Measurements from ENCODE around the gene BTBD9.
A peak's percentile ranks its signal among the peaks of the same experiment; 100 is the strongest.

The BTBD9 gene

GRCh38 chr6:38505826-38506225 is 133.9 kb downstream of the BTBD9 start:
- Histone ChIP-seq H3K23ac (ENCODE audit: low read length) (no peak overlapping the region), H3K56ac (ENCODE audit: low read length) (no peak overlapping the region), H3K4me1 (ENCODE audit: control insufficient read depth, low read depth, low read length) (peaks cover 12% of the 10 kb centered on the region), H3K27me3 (ENCODE audit: insufficient read depth, low read length, poor library complexity) (no peaks in the 10 kb centered on the region), H4K8ac (ENCODE audit: low read depth, low read length) (no peak overlapping the region), H3K36me3 (ENCODE audit: control insufficient read depth, insufficient read depth, low read length) (no peaks in the 10 kb centered on the region), H3K4me3 (ENCODE audit: low read length) (no peak overlapping the region), H3K79me2 (ENCODE audit: control insufficient read depth, insufficient read depth, low read length) (no peaks in the 10 kb centered on the region), H3K4ac (ENCODE audit: low read depth, low read length) (no peak overlapping the region), H4K5ac (ENCODE audit: low read length) (no peak overlapping the region), H3K27ac (ENCODE audit: low read depth, low read length) (no peak overlapping the region), H3K18ac (ENCODE audit: low read length) (no peak overlapping the region), H2AK5ac (ENCODE audit: low read length) (no peak overlapping the region), H2BK15ac (replicated peaks; ENCODE audit: low read depth) (no peak overlapping the region), H3K4me2 (ENCODE audit: low read length) (no peak overlapping the region), H2BK5ac (ENCODE audit: low read length) (no peak overlapping the region), H3K79me1 (ENCODE audit: low read length) (no peaks in the 10 kb centered on the region), H2BK120ac (ENCODE audit: low read depth, low read length) (no peak overlapping the region), H3K9ac (ENCODE audit: low read length) (no peak overlapping the region)
- DNase-seq, result no peak
- WGBS (ENCODE audit: extremely low coverage, insufficient coverage, low lambda C conversion rate), result no CpG with 5 or more reads among the region's 5 CpGs

DNA sequence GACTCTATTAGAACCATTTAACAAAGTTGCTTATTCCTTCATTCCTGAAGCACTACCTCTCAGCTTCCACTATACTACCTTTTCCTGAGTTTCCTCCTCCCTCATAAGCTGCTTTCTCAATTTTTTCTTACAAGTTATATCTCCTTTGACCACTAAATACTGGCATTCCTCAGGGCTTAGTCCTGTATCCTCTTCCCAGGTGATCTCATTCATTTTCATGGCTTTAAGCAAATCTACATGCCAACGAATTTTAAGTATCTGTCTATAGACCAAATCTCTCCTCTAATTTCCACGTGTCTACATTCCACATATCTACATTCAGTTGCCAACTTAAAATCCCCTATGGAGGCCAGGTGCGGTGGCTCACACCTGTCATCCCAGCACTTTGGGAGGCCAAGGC is 134.7 kb downstream of the BTBD9 start:
- no peak overlapping the region for H2AK5ac ChIP-seq (ENCODE audit: low read length)
- H3K4ac ChIP-seq (ENCODE audit: low read depth, low read length), result no peak overlapping the region
- H3K4me3 ChIP-seq (ENCODE audit: low read length), result no peak overlapping the region
- peaks cover 10% of the 10 kb centered on the region for H3K4me1 ChIP-seq (ENCODE audit: control insufficient read depth, low read depth, low read length)
- no peak overlapping the region for H2BK120ac ChIP-seq (ENCODE audit: low read depth, low read length)
- H3K23ac ChIP-seq (ENCODE audit: low read length), result no peak overlapping the region
- no peak overlapping the region for H3K18ac ChIP-seq (ENCODE audit: low read length)
- H2BK15ac ChIP-seq (replicated peaks; ENCODE audit: low read depth), result no peak overlapping the region
- no peak for DNase-seq
- no peaks in the 10 kb centered on the region for H3K27me3 ChIP-seq (ENCODE audit: insufficient read depth, low read length, poor library complexity)
- no CpG with 5 or more reads among the region's 3 CpGs for WGBS (ENCODE audit: extremely low coverage, insufficient coverage, low lambda C conversion rate)
- no peaks in the 10 kb centered on the region for H3K79me2 ChIP-seq (ENCODE audit: control insufficient read depth, insufficient read depth, low read length)
- no peak overlapping the region for H4K5ac ChIP-seq (ENCODE audit: low read length)
- H4K8ac ChIP-seq (ENCODE audit: low read depth, low read length), result no peak overlapping the region
- H3K27ac ChIP-seq (ENCODE audit: low read depth, low read length), result no peak overlapping the region
- no peaks in the 10 kb centered on the region for H3K79me1 ChIP-seq (ENCODE audit: low read length)
- H2BK5ac ChIP-seq (ENCODE audit: low read length), result no peak overlapping the region
- H3K9ac ChIP-seq (ENCODE audit: low read length), result no peak overlapping the region
- no peak overlapping the region for H3K4me2 ChIP-seq (ENCODE audit: low read length)
- H3K36me3 ChIP-seq (ENCODE audit: control insufficient read depth, insufficient read depth, low read length), result no peaks in the 10 kb centered on the region
- no peak overlapping the region for H3K56ac ChIP-seq (ENCODE audit: low read length)

- no peak overlapping the region for H3K9ac ChIP-seq (ENCODE audit: low read length)
- H3K79me2 ChIP-seq (ENCODE audit: control insufficient read depth, insufficient read depth, low read length), result no peaks in the 10 kb centered on the region
- no peak overlapping the region for H2BK120ac ChIP-seq (ENCODE audit: low read depth, low read length)
- H3K4me3 ChIP-seq (ENCODE audit: low read length), result no peak overlapping the region
- H3K4me1 ChIP-seq (ENCODE audit: control insufficient read depth, low read depth, low read length), result peaks cover 8% of the 10 kb centered on the region
- H3K79me1 ChIP-seq (ENCODE audit: low read length), result no peaks in the 10 kb centered on the region
- H2BK15ac ChIP-seq (replicated peaks; ENCODE audit: low read depth), result no peak overlapping the region
- H3K56ac ChIP-seq (ENCODE audit: low read length), result no peak overlapping the region
- no peak overlapping the region for H3K23ac ChIP-seq (ENCODE audit: low read length)
- no peaks in the 10 kb centered on the region for H3K36me3 ChIP-seq (ENCODE audit: control insufficient read depth, insufficient read depth, low read length)
- no peaks in the 10 kb centered on the region for H3K27me3 ChIP-seq (ENCODE audit: insufficient read depth, low read length, poor library complexity)
- H2AK5ac ChIP-seq (ENCODE audit: low read length), result no peak overlapping the region
- no peak overlapping the region for H4K5ac ChIP-seq (ENCODE audit: low read length)
- no peak overlapping the region for H2BK5ac ChIP-seq (ENCODE audit: low read length)
- WGBS (ENCODE audit: extremely low coverage, insufficient coverage, low lambda C conversion rate), result no CpG with 5 or more reads among the region's 6 CpGs
- no peak overlapping the region for H4K8ac ChIP-seq (ENCODE audit: low read depth, low read length)
- DNase-seq, result no peak
- no peak overlapping the region for H3K18ac ChIP-seq (ENCODE audit: low read length)
- no peak overlapping the region for H3K27ac ChIP-seq (ENCODE audit: low read depth, low read length)
- no peak overlapping the region for H3K4ac ChIP-seq (ENCODE audit: low read depth, low read length)
- H3K4me2 ChIP-seq (ENCODE audit: low read length), result no peak overlapping the region
These were observed 135.6 kb downstream of the BTBD9 start for GRCh38 chr6:38503960-38504682.

GRCh38 chr6:38503032-38503773 is 136.5 kb downstream of the BTBD9 start:
- Histone ChIP-seq H3K27me3 (ENCODE audit: insufficient read depth, low read length, poor library complexity) (no peaks in the 10 kb centered on the region), H3K9ac (ENCODE audit: low read length) (no peak overlapping the region), H3K79me2 (ENCODE audit: control insufficient read depth, insufficient read depth, low read length) (no peaks in the 10 kb centered on the region), H3K4me1 (ENCODE audit: control insufficient read depth, low read depth, low read length) (peaks cover 6% of the 10 kb centered on the region), H2BK120ac (ENCODE audit: low read depth, low read length) (no peak overlapping the region), H4K8ac (ENCODE audit: low read depth, low read length) (no peak overlapping the region), H4K5ac (ENCODE audit: low read length) (no peak overlapping the region), H3K36me3 (ENCODE audit: control insufficient read depth, insufficient read depth, low read length) (no peaks in the 10 kb centered on the region), H3K79me1 (ENCODE audit: low read length) (no peaks in the 10 kb centered on the region), H3K56ac (ENCODE audit: low read length) (peak overlapping the region; percentile 8), H3K4ac (ENCODE audit: low read depth, low read length) (no peak overlapping the region), H2BK15ac (replicated peaks; ENCODE audit: low read depth) (no peak overlapping the region), H2BK5ac (ENCODE audit: low read length) (no peak overlapping the region), H3K4me3 (ENCODE audit: low read length) (no peak overlapping the region), H3K4me2 (ENCODE audit: low read length) (no peak overlapping the region), H2AK5ac (ENCODE audit: low read length) (no peak overlapping the region), H3K23ac (ENCODE audit: low read length) (no peak overlapping the region), H3K27ac (ENCODE audit: low read depth, low read length) (no peak overlapping the region), H3K18ac (ENCODE audit: low read length) (no peak overlapping the region)
- peak; percentile 64 for DNase-seq
- 100% methylated on average over 1 of the region's 5 CpGs for WGBS (ENCODE audit: extremely low coverage, insufficient coverage, low lambda C conversion rate)

GRCh38 chr6:38502423-38502822 is 137.3 kb downstream of the BTBD9 start:
- Histone ChIP-seq H3K27me3 (ENCODE audit: insufficient read depth, low read length, poor library complexity) (no peaks in the 10 kb centered on the region), H3K27ac (ENCODE audit: low read depth, low read length) (no peak overlapping the region), H3K4ac (ENCODE audit: low read depth, low read length) (no peak overlapping the region), H3K23ac (ENCODE audit: low read length) (no peak overlapping the region), H3K4me2 (ENCODE audit: low read length) (no peak overlapping the region), H4K8ac (ENCODE audit: low read depth, low read length) (no peak overlapping the region), H3K9ac (ENCODE audit: low read length) (no peak overlapping the region), H2AK5ac (ENCODE audit: low read length) (no peak overlapping the region), H2BK120ac (ENCODE audit: low read depth, low read length) (no peak overlapping the region), H3K79me2 (ENCODE audit: control insufficient read depth, insufficient read depth, low read length) (no peaks in the 10 kb centered on the region), H3K36me3 (ENCODE audit: control insufficient read depth, insufficient read depth, low read length) (no peaks in the 10 kb centered on the region), H3K56ac (ENCODE audit: low read length) (no peak overlapping the region), H3K79me1 (ENCODE audit: low read length) (no peaks in the 10 kb centered on the region), H3K4me1 (ENCODE audit: control insufficient read depth, low read depth, low read length) (peaks cover 6% of the 10 kb centered on the region), H2BK5ac (ENCODE audit: low read length) (no peak overlapping the region), H4K5ac (ENCODE audit: low read length) (no peak overlapping the region), H2BK15ac (replicated peaks; ENCODE audit: low read depth) (no peak overlapping the region), H3K18ac (ENCODE audit: low read length) (no peak overlapping the region), H3K4me3 (ENCODE audit: low read length) (no peak overlapping the region)
- no peak for DNase-seq
- no CpG with 5 or more reads among the region's 4 CpGs for WGBS (ENCODE audit: extremely low coverage, insufficient coverage, low lambda C conversion rate)
